H1 (cell line): ENCODE data around the gene ADAMTS15. TPM values are rescaled to one million over a fixed set of nuclear protein-coding genes. Genes with fewer than 3 reads are reported as not detected.

Experiments
- CTCF ChIA-PET: fragments of 300-600 bp; sonication (Branson Sonifier 250); formaldehyde crosslinking; loops from one replicate; lab custom pipeline; 2021; ENCODE audit not compliant: partially characterized antibody; lab: Charles Lee
- POLR2A ChIA-PET: fragments of 300-600 bp; sonication (Branson Sonifier 250); formaldehyde crosslinking; loops from one replicate; lab custom pipeline; 2021; ENCODE audit warnings: inconsistent platforms; ENCODE audit not compliant: partially characterized antibody; lab: Charles Lee
- DNase-seq, 2 experiments: peaks; one replicate each; pipeline versions ENCODE4 v3.0.0 to v3.0.0-alpha.2; 2010 to 2022; ENCODE audit warnings: low spot score in 2 of 2, low read depth in 1 of 2, mixed read lengths in 1 of 2
- FAIRE-seq: peaks from 2 replicates; lab custom pipeline; 2011; peaks lifted over from hg19 to GRCh38; lab: Jason Lieb, UNC
- H2AFZ ChIP-seq: 2 replicates; pipeline ENCODE4 v1.8.1; 2012; ENCODE audit warnings: low read length, inconsistent platforms
- H2AK5ac ChIP-seq: 2 replicates; pipeline ENCODE4 v1.6.1; 2013; ENCODE audit warnings: low read depth, low read length
- H2BK120ac ChIP-seq: replicated peaks from 2 replicates; pipeline ENCODE3; 2013; ENCODE audit warnings: low read depth, low read length, inconsistent platforms
- H2BK12ac ChIP-seq: 2 replicates; pipeline ENCODE4 v1.6.1; 2013; ENCODE audit warnings: low read depth, low read length
- H2BK15ac ChIP-seq: 2 replicates; pipeline ENCODE4 v1.6.1; 2013; ENCODE audit warnings: low read length
- H2BK20ac ChIP-seq: 2 replicates; pipeline ENCODE4 v1.6.1; 2013; ENCODE audit warnings: low read length
- H2BK5ac ChIP-seq: 2 replicates; pipeline ENCODE4 v1.6.1; 2013; ENCODE audit warnings: low read depth, low read length
- H3K14ac ChIP-seq: 2 replicates; pipeline ENCODE4 v1.6.1; 2013; ENCODE audit warnings: inconsistent platforms; ENCODE audit not compliant: insufficient read length
- H3K18ac ChIP-seq: 2 replicates; pipeline ENCODE4 v1.6.1; 2013; ENCODE audit warnings: low read length; ENCODE audit errors: extremely low read depth
- H3K23ac ChIP-seq: 2 replicates; pipeline ENCODE4 v1.6.1; 2013; ENCODE audit warnings: inconsistent platforms; ENCODE audit not compliant: insufficient read length
- H3K23me2 ChIP-seq: 2 replicates; pipeline ENCODE4 v1.6.1; 2013; ENCODE audit warnings: low read depth, low read length
- H3K27ac ChIP-seq: 2 replicates; pipeline ENCODE4 v1.6.1; 2011; ENCODE audit warnings: low read depth, low read length, inconsistent platforms
- H3K27me3 ChIP-seq, 4 experiments: replicated peaks in 1 of 4; 1 replicate in 1 of 4; 2 replicates in 3 of 4; pipeline versions ENCODE4 v1.6.1 to v1.8.1; 2011 to 2013; ENCODE audit warnings: low read length in 3 of 4, mild to moderate bottlenecking in 3 of 4, inconsistent platforms in 2 of 4, mixed read lengths in 2 of 4, moderate library complexity in 1 of 4; ENCODE audit not compliant: control insufficient read depth in 3 of 4, insufficient read depth in 3 of 4; ENCODE audit errors: extremely low read depth in 1 of 4
- H3K36me3 ChIP-seq, 4 experiments: 2 replicates each; pipeline versions ENCODE4 v1.6.1 to v1.8.1; 2011 to 2013; ENCODE audit warnings: mild to moderate bottlenecking in 4 of 4, low read length in 3 of 4, moderate library complexity in 2 of 4, control low read depth in 1 of 4, inconsistent platforms in 1 of 4; ENCODE audit not compliant: insufficient read depth in 4 of 4, control insufficient read depth in 2 of 4
- H3K4ac ChIP-seq: replicated peaks from 2 replicates; pipeline ENCODE3; 2013; ENCODE audit warnings: low read length, low read depth, mixed read lengths, inconsistent platforms; ENCODE audit not compliant: insufficient read length
- H3K4me1 ChIP-seq, 4 experiments: replicated peaks in 1 of 4; 1 replicate in 1 of 4; 2 replicates in 3 of 4; pipeline versions ENCODE4 v1.6.1 to v1.8.1; 2011 to 2013; ENCODE audit warnings: low read length in 3 of 4, inconsistent platforms in 2 of 4, mixed read lengths in 1 of 4; ENCODE audit not compliant: insufficient read depth in 4 of 4, control insufficient read depth in 3 of 4
- H3K4me2 ChIP-seq, 2 experiments: 2 replicates each; pipeline versions ENCODE4 v1.6.1 to v1.8.1; 2011 to 2013; ENCODE audit warnings: low read depth in 2 of 2, low read length in 2 of 2, control low read depth in 1 of 2, inconsistent platforms in 1 of 2, mild to moderate bottlenecking in 1 of 2; ENCODE audit not compliant: insufficient read depth in 1 of 2
- H3K4me3 ChIP-seq, 4 experiments: fragments of 200-600, 300-600 bp in 1 of 4; sonication (generic), shearing (Covaris generic), sonication (Bioruptor Twin) in 1 of 4; 2 replicates each; pipeline versions ENCODE4 v1.5.1 to v1.8.1; 2011 to 2016; ENCODE audit warnings: low read length in 4 of 4, low read depth in 3 of 4, control low read depth in 2 of 4, inconsistent platforms in 2 of 4, mild to moderate bottlenecking in 2 of 4, mixed read lengths in 1 of 4, moderate library complexity in 1 of 4; ENCODE audit not compliant: insufficient read depth in 2 of 4; ENCODE audit errors: extremely low read depth in 1 of 4
- H3K56ac ChIP-seq: replicated peaks from 2 replicates; pipeline ENCODE3; 2013; ENCODE audit warnings: low read depth, mild to moderate bottlenecking, mixed read lengths, low read length, inconsistent platforms; ENCODE audit not compliant: insufficient read length
- H3K79me1 ChIP-seq: 2 replicates; pipeline ENCODE4 v1.6.1; 2013; ENCODE audit warnings: low read depth, low read length, control low read depth
- H3K79me2 ChIP-seq, 2 experiments: 2 replicates each; pipeline versions ENCODE4 v1.6.1 to v1.8.1; 2012 to 2013; ENCODE audit warnings: low read length in 2 of 2, mild to moderate bottlenecking in 2 of 2, inconsistent platforms in 1 of 2; ENCODE audit not compliant: insufficient read depth in 2 of 2, control insufficient read depth in 1 of 2
- H3K9ac ChIP-seq, 4 experiments: replicated peaks in 1 of 4; 1 replicate in 1 of 4; 2 replicates in 3 of 4; pipeline versions ENCODE4 v1.6.1 to v1.8.1; 2011 to 2013; ENCODE audit warnings: low read depth in 3 of 4, low read length in 3 of 4, control low read depth in 2 of 4, mild to moderate bottlenecking in 2 of 4, moderate library complexity in 2 of 4, inconsistent platforms in 1 of 4; ENCODE audit errors: extremely low read depth in 1 of 4
- H3K9me3 ChIP-seq, 2 experiments: 2 replicates each; pipeline versions ENCODE4 v1.6.1 to v1.8.1; 2012 to 2013; ENCODE audit warnings: mild to moderate bottlenecking in 2 of 2, moderate library complexity in 2 of 2, control low read depth in 1 of 2, inconsistent platforms in 1 of 2, low read depth in 1 of 2, low read length in 1 of 2, mixed read lengths in 1 of 2; ENCODE audit not compliant: insufficient read depth in 2 of 2
- H4K20me1 ChIP-seq, 2 experiments: replicated peaks in 1 of 2; 2 replicates each; pipeline versions ENCODE3 to v1.8.1; 2011 to 2013; ENCODE audit warnings: inconsistent platforms in 2 of 2, low read length in 2 of 2, mild to moderate bottlenecking in 1 of 2; ENCODE audit not compliant: insufficient read depth in 2 of 2, control insufficient read depth in 1 of 2
- H4K5ac ChIP-seq: 2 replicates; pipeline ENCODE4 v1.6.1; 2013; ENCODE audit warnings: low read length, low read depth, mixed read lengths, inconsistent platforms; ENCODE audit not compliant: insufficient read length
- H4K8ac ChIP-seq: 2 replicates; pipeline ENCODE4 v1.8.0; 2013; ENCODE audit warnings: mild to moderate bottlenecking, moderate library complexity, low read length, inconsistent platforms; ENCODE audit not compliant: insufficient read depth; ENCODE audit errors: extremely low read depth
- H4K91ac ChIP-seq: replicated peaks from 2 replicates; pipeline ENCODE3; 2013; ENCODE audit warnings: low read length, mixed read lengths, inconsistent platforms; ENCODE audit not compliant: insufficient read length
- BCL11A ChIP-seq, 2 experiments: IDR thresholded peaks; one replicate each; pipeline ENCODE4 v1.6.1; 2011; ENCODE audit warnings: low read depth in 2 of 2, low read length in 2 of 2, mild to moderate bottlenecking in 2 of 2
- CTCF ChIP-seq, 3 experiments: IDR thresholded peaks; 1 replicate in 2 of 3; 2 replicates in 1 of 3; pipeline versions ENCODE4 v1.5.1 to v1.6.1; 2011; ENCODE audit warnings: low read length in 3 of 3, mild to moderate bottlenecking in 3 of 3, inconsistent platforms in 2 of 3, low read depth in 1 of 3, moderate library complexity in 1 of 3; ENCODE audit not compliant: insufficient read depth in 1 of 3; ENCODE audit errors: control extremely low read depth in 1 of 3
- HDAC6 ChIP-seq: IDR thresholded peaks from one replicate; pipeline ENCODE4 v1.7.1; 2012; ENCODE audit warnings: low read depth, mild to moderate bottlenecking, inconsistent platforms, low read length, moderate library complexity
- MAX ChIP-seq: IDR thresholded peaks from 2 replicates; pipeline ENCODE4 v1.6.1; 2012; ENCODE audit warnings: inconsistent platforms
- POU5F1 ChIP-seq: IDR thresholded peaks from 2 replicates; pipeline ENCODE4 v1.6.1; 2011; ENCODE audit warnings: low read depth, mild to moderate bottlenecking, low read length, moderate library complexity
- SP4 ChIP-seq: IDR thresholded peaks from 2 replicates; pipeline ENCODE4 v1.6.1; 2012; ENCODE audit warnings: low read length, inconsistent platforms
- TAF7 ChIP-seq: optimal IDR thresholded peaks from 2 replicates; pipeline ENCODE3; 2011; ENCODE audit warnings: low read depth, mild to moderate bottlenecking, inconsistent platforms, low read length, moderate library complexity, borderline replicate concordance
- TEAD4 ChIP-seq: IDR thresholded peaks from 2 replicates; pipeline ENCODE4 v1.6.1; 2012; ENCODE audit warnings: low read depth, low read length, inconsistent platforms, mixed read lengths
- WGBS, 2 experiments: shearing (Covaris generic) in 1 of 2; methylation state at CpG; one replicate each; pipeline versions ENCODE4 v1.1.6 to v1.1.7; 2013 to 2015; ENCODE audit warnings: low lambda C conversion rate in 2 of 2, mixed read lengths in 2 of 2, inconsistent platforms in 1 of 2, low coverage in 1 of 2, missing lambda C conversion rate in 1 of 2; ENCODE audit not compliant: insufficient replicate concordance in 2 of 2, insufficient coverage in 1 of 2, insufficient read length in 1 of 2; ENCODE audit errors: extremely low coverage in 1 of 2, missing lambda C conversion rate in 1 of 2; 5-methylcytosine and 5-hydroxymethylcytosine counted together
- polyA plus RNA-seq, 7 experiments: library from polyadenylated mRNA; depleted of rRNA in 3 of 7; stranded (reverse) in 5 of 7; unstranded in 2 of 7; fragments of >200 nt in 5 of 7; fragments of 200-250 nt in 2 of 7; gene quantifications; 1 replicate in 5 of 7; 2 replicates in 1 of 7; 4 replicates in 1 of 7; pipeline versions ENCODE4 v1.2.1 to v1.2.3, GENCODE V29; 2011 to 2013; ENCODE audit warnings: missing spikeins in 2 of 7, mixed read lengths in 2 of 7
- total RNA-seq: library from RNA; stranded (reverse); fragmentation: NEBNext Ultra II Directional; extraction: Animal tissue kit (Norgen Biotek cat#: 25700); gene quantifications from 2 replicates; pipeline ENCODE4 v1.2.1, GENCODE V29; 2021
- TF ChIP-seq, protein P1 (sequence below): IDR thresholded peaks from 2 replicates; pipeline ENCODE4 v1.6.1; 2012; ENCODE audit warnings: inconsistent platforms

ADAMTS15 gene
- total and polyA plus RNA-seq, 2 of the 8 experiments (the other 6 are each of a cell fraction or from before 2014, with no cell fraction given): 1.7 to 4.7 TPM

DNA sequence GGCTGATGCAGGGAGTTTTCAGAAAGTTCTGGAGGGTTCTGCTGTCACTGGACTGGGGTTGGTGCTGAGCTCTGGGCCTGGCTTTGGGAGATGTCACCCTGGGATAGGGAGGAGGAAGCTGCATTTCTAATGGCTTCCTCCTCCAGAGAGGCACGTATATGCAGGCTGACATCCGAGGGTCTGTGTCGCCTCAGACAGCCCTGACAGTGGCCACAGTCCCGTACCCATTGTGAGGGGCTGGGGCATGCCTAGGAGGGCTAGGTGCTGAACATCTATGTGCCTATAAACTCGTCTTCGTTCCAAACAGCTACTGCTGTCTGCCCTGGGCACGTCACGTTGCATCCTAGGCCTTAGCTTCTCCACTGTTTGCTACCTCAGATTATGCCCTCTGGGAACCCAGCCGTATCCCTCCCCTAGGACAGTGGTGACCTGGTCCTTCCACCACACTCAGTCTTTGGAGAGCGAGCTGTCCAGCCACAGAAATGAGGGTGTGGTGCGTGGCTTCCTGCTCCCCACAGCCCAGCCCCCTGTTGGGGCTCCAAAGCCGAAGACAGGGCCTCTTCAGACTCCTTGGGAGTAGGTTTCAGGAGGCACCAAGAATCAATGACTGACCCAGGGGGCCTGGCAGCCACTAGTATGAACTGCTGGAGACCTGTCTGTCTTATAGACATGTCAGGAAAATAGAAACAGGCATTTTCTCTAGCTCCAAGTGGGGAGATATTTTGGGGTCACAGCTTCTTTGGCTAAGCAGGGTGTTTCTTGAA, 26.4 kb downstream of the ADAMTS15 start:
- Histone ChIP-seq H2AFZ (no peak overlapping the region), H3K79me1 (no peaks in the 10 kb centered on the region), H2AK5ac (no peak overlapping the region), H3K79me2 (no peaks in the 10 kb centered on the region), H2BK5ac (0 out of 2 replicates have a peak overlapping the region, but pooled peaks have one; percentile 30), H3K56ac (no peak overlapping the region), H2BK120ac (no peak overlapping the region), H3K4me3 (no peak overlapping the region), H3K9ac (no peak overlapping the region), H3K14ac (no peak overlapping the region), H2BK15ac (no peak overlapping the region), H4K8ac (no peak overlapping the region), H3K9me3 (no peaks in the 10 kb centered on the region), H2BK20ac (no peak overlapping the region), H3K18ac (no peak overlapping the region), H3K23ac (no peak overlapping the region), H3K4me2 (no peak overlapping the region), H4K20me1 (peaks cover 0 to 1% of the 10 kb centered on the region in 2 experiments), H3K36me3 (no peaks in the 10 kb centered on the region), H3K4ac (no peak overlapping the region), H3K4me1 (peaks cover 0 to 2% (median 0%) of the 10 kb centered on the region in 4 experiments; a peak in 1 of 7 replicates), H3K23me2 (no peaks in the 10 kb centered on the region), H4K91ac (no peak overlapping the region), H2BK12ac (no peak overlapping the region), H3K27ac (no peak overlapping the region), H4K5ac (no peak overlapping the region), H3K27me3 (no peaks in the 10 kb centered on the region)
- 84% methylated on average over 11 of the region's 12 CpGs; no CpG with 5 or more reads in 1 of the 2 experiments for WGBS, 2 experiments
- DNase-seq: peak in 1 of 2 experiments; percentile 38
- no peak for FAIRE-seq
- CTCF ChIA-PET: interaction anchor here (0.7 to 2.0 kb wide), 3 partner anchors 13 to 40 kb away, joined by 3 to 8 read pairs (median 4); no protein-coding TSS in a partner anchor
- POLR2A ChIA-PET: interaction anchor here (1.3 kb wide), 1 partner anchor 14 kb away, joined by 3 read pairs; no protein-coding TSS in a partner anchor
- no peak for TF ChIP-seq BCL11A (IDR thresholded peaks at IDR 0.05; ENCODE audit: low read depth in 2 of 2, low read length in 2 of 2)
- no peak for TF ChIP-seq TEAD4
- no peak for TF ChIP-seq POU5F1
- TF ChIP-seq, protein P1, sequence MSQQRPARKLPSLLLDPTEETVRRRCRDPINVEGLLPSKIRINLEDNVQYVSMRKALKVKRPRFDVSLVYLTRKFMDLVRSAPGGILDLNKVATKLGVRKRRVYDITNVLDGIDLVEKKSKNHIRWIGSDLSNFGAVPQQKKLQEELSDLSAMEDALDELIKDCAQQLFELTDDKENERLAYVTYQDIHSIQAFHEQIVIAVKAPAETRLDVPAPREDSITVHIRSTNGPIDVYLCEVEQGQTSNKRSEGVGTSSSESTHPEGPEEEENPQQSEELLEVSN: no peak
- no peak for TF ChIP-seq CTCF (IDR thresholded peaks at IDR 0.05; ENCODE audit: control extremely low read depth in 1 of 3, insufficient read depth in 1 of 3, low read depth in 1 of 3, low read length in 3 of 3)
- no peak for TF ChIP-seq MAX
- no peak for TF ChIP-seq TAF7
- no peak for TF ChIP-seq SP4
- no peak for TF ChIP-seq HDAC6
